MCF 10A (cell line): ENCODE results near the gene MUSK. TPM values are rescaled to one million over a fixed set of nuclear protein-coding genes. Genes with fewer than 3 reads are reported as not detected.

Experiments used
- BruUV-seq: library from RNA; stranded (reverse); fragments of 400-500 nt; replicated peaks from 2 replicates; lab custom pipeline; 2021; lab: Mats Ljungman, UMichigan
- CTCF ChIA-PET: fragments of 300-600 bp; sonication (Branson Sonifier 250); formaldehyde crosslinking; extraction: SDS; loops from one replicate; lab custom pipeline; 2021; ENCODE audit warnings: antibody characterized with exemption, inconsistent platforms; lab: Yijun Ruan, JAX
- POLR2A ChIA-PET: fragments of 300-600, 350-650 bp; sonication (Branson Sonifier 250); formaldehyde crosslinking; extraction: SDS; loops from one replicate; lab custom pipeline; 2020; ENCODE audit warnings: antibody characterized with exemption, inconsistent platforms; lab: Yijun Ruan, JAX
- DNase-seq: peaks from one replicate; pipeline ENCODE4 v3.0.0-alpha.2; 2018; ENCODE audit not compliant: unreplicated experiment
- H3K27ac Mint-ChIP-seq: one replicate; pipeline ENCODE4 v1.8.0; 2022; ENCODE audit warnings: mild to moderate bottlenecking, low read depth, mixed read lengths; ENCODE audit not compliant: unreplicated experiment
- H3K27me3 Mint-ChIP-seq: one replicate; pipeline ENCODE4 v1.8.0; 2022; ENCODE audit warnings: mixed read lengths; ENCODE audit not compliant: insufficient read depth, unreplicated experiment
- H3K36me3 Mint-ChIP-seq: one replicate; pipeline ENCODE4 v1.8.0; 2022; ENCODE audit warnings: mild to moderate bottlenecking, moderate library complexity, mixed read lengths; ENCODE audit not compliant: insufficient read depth, unreplicated experiment
- H3K4me1 Mint-ChIP-seq: one replicate; pipeline ENCODE4 v1.8.0; 2022; ENCODE audit warnings: mixed read lengths; ENCODE audit not compliant: insufficient read depth, unreplicated experiment
- H3K4me3 Mint-ChIP-seq: one replicate; pipeline ENCODE4 v1.8.0; 2022; ENCODE audit warnings: mild to moderate bottlenecking, moderate library complexity, mixed read lengths; ENCODE audit not compliant: unreplicated experiment
- H3K9me3 Mint-ChIP-seq: one replicate; pipeline ENCODE4 v1.8.0; 2022; ENCODE audit warnings: mixed read lengths; ENCODE audit not compliant: unreplicated experiment
- intact Hi-C: fragments of 100-400 bp; cut with micrococcal nuclease; formaldehyde crosslinking; loops from 2 replicates; pipeline ENCODE4 v1.14.1; 2022
- total RNA-seq: library from RNA; stranded (reverse); gene quantifications from 2 replicates; pipeline ENCODE4 v1.2.3, GENCODE V29; 2022
- TF ChIP-seq, protein P1 (sequence below): fragments of 200-600 bp; IDR thresholded peaks from one replicate; pipeline ENCODE4 v1.8.0; 2022; ENCODE audit warnings: antibody characterized with exemption, mild to moderate bottlenecking; ENCODE audit not compliant: unreplicated experiment

The MUSK gene
- total RNA-seq, 1 experiment from 2014 or later = not detected

GRCh38 chr9:110837401-110838005 is 168.9 kb downstream of the MUSK start:
- intact Hi-C loops = loop anchor here (10.0 kb wide), 1 partner anchor 183 kb away; no protein-coding TSS in a partner anchor
- Mint-ChIP-seq H3K27me3 (no peaks in the 10 kb centered on the region), H3K27ac (no peak overlapping the region), H3K9me3 (peaks cover 15% of the 10 kb centered on the region), H3K36me3 (no peaks in the 10 kb centered on the region), H3K4me3 (no peak overlapping the region), H3K4me1 (peaks cover 16% of the 10 kb centered on the region)
- ChIA-PET POLR2A (no interaction called here), CTCF (interaction anchor here (1.2 kb wide), 1 partner anchor 9 kb away, joined by 3 read pairs; no protein-coding TSS in a partner anchor)
- no peak for DNase-seq
- no TSS peak for BruUV-seq
- TF ChIP-seq, protein P1, sequence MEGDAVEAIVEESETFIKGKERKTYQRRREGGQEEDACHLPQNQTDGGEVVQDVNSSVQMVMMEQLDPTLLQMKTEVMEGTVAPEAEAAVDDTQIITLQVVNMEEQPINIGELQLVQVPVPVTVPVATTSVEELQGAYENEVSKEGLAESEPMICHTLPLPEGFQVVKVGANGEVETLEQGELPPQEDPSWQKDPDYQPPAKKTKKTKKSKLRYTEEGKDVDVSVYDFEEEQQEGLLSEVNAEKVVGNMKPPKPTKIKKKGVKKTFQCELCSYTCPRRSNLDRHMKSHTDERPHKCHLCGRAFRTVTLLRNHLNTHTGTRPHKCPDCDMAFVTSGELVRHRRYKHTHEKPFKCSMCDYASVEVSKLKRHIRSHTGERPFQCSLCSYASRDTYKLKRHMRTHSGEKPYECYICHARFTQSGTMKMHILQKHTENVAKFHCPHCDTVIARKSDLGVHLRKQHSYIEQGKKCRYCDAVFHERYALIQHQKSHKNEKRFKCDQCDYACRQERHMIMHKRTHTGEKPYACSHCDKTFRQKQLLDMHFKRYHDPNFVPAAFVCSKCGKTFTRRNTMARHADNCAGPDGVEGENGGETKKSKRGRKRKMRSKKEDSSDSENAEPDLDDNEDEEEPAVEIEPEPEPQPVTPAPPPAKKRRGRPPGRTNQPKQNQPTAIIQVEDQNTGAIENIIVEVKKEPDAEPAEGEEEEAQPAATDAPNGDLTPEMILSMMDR = no peak

GRCh38 chr9:110842169-110842568 is 173.6 kb downstream of the MUSK start:
- BruUV-seq = no TSS peak
- Mint-ChIP-seq H3K4me1 (peaks cover 7% of the 10 kb centered on the region), H3K9me3 (peaks cover 8% of the 10 kb centered on the region), H3K4me3 (no peak overlapping the region), H3K36me3 (no peaks in the 10 kb centered on the region), H3K27me3 (no peaks in the 10 kb centered on the region), H3K27ac (no peak overlapping the region)
- intact Hi-C loops = no loop called here
- ChIA-PET POLR2A (interaction anchor here (0.8 kb wide), 1 partner anchor 21 kb away, joined by 3 read pairs; no protein-coding TSS in a partner anchor), CTCF (no interaction called here)
- DNase-seq = no peak
- TF ChIP-seq, protein P1 = no peak

DNA sequence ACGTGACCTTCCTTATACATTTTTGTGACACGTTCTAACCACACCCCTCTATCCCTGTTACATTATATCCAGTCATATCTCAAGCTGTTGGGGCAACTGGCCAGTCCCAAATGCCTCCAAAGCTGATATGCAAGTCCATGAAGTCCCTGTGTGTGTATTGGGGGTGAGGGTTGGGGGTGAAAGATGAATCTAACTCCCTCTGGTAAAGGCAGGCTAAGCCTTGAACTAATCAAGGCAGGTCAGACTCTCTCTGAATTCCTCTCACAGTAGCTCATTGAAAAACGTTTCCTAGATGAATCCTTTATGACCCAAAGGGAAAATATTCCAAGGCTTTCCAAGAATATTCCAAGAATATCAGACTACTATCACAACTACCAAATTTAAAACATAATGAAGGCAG is 174.4 kb downstream of the MUSK start:
- no TSS peak for BruUV-seq
- ChIA-PET CTCF (interaction anchor here (0.6 kb wide), 1 partner anchor 62 kb away, joined by 4 read pairs; no protein-coding TSS in a partner anchor), POLR2A (interaction anchor here (0.6 kb wide), 1 partner anchor 164 kb away, joined by 5 read pairs; no protein-coding TSS in a partner anchor)
- no peaks in the 10 kb centered on the region for H3K36me3 Mint-ChIP-seq
- TF ChIP-seq, protein P1 = no peak
- no peak overlapping the region for H3K4me3 Mint-ChIP-seq
- intact Hi-C loops = no loop called here
- H3K27me3 Mint-ChIP-seq = no peaks in the 10 kb centered on the region
- H3K9me3 Mint-ChIP-seq = no peaks in the 10 kb centered on the region
- DNase-seq = no peak
- no peak overlapping the region for H3K27ac Mint-ChIP-seq
- H3K4me1 Mint-ChIP-seq = peaks cover 6% of the 10 kb centered on the region

DNA sequence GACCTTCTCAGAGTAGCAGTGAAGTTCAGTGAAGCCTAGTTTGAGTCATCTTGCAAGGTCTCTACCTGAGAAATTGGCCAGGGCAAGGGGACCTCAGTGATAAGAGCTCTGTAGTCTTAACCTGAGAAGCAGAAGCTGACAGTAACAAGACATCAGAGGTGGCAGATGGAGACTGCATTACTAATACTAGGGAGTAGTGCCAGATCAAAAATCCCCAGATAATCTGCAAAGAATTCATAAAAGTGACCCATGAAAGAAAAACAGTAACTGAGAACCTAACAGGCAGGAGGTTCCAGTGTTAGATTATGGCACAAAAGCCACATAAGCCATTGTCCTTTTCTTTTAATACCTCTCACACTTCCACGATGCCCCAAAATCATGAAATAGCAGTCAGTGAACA is 175.5 kb downstream of the MUSK start:
- Mint-ChIP-seq H3K4me1 (peaks cover 11% of the 10 kb centered on the region), H3K36me3 (no peaks in the 10 kb centered on the region), H3K27ac (no peak overlapping the region), H3K4me3 (no peak overlapping the region), H3K27me3 (no peaks in the 10 kb centered on the region), H3K9me3 (no peaks in the 10 kb centered on the region)
- intact Hi-C loops = no loop called here
- no peak for DNase-seq
- no TSS peak for BruUV-seq
- ChIA-PET CTCF (interaction anchor here (0.5 kb wide), 1 partner anchor 164 kb away, joined by 3 read pairs; no protein-coding TSS in a partner anchor), POLR2A (no interaction called here)
- TF ChIP-seq, protein P1 = no peak
